ENCODE results near the gene RAD52.

Gene RAD52

DNA sequence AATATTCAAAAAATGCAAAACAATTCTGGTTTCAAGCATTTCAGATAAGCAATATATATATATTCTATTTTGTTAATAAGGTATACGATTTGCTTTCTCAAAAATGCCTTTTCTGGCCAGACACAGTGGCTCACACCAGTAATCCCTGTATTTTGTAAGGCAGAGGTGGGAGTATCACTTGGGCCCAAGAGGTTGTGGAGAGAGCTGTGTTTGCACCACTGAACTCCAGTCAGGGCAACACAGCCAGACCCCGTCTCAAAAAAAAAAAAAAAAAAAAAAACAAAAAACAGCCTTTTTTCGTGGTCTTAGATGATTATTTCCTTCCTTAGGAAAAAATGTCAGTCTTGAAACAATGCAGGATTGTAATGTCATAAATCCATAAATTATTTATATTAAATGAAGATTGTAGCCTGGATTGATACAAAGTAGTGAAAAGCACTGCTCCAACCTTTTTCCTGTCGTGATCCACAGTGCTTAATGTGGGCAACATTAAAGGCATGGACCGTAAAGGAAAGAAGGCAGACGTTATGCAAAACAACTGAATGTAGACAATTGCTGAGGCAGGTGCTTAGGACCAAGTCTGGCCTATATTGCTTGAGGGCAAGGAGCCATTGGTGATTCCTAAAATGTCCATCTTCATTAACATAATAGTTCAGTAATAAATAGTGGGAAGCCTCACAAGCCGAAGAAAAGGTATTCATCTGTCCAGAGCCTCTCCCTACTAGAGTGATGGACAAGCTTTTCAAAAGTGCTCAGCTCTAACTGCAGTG is 36.8 kb downstream of the RAD52 start:
- no peak for DNase-seq

DNA sequence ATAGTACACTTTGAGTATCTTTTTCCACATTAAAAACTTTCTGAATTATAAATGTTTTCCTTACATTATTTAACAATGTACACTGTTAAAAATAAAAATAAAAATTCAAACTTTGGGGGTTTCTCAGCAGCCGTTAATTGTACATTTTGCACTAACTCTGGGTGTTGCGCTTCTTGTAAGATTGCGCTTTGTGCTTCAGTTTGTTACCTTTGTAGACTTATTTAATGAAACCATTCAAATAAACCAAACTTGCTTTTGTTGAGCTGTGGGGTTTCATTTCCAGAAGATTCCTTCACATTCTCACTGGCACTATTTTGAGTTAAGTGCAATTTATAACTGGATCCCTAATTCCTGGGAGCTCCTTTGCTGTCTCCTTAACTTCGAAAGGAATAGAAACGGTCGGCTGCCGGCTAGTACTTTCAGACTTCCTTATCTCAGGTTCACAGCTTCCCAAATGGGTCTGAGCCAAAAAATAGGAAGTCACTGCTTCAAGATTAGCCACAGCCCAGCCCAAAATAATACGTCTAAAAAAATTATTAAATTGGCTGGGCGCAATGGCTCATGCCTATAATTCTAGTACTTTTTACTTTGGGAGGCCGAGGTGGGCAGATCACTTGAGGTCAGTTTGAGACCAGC is 38.2 kb downstream of the RAD52 start:
- DNase-seq = no peak

DNA sequence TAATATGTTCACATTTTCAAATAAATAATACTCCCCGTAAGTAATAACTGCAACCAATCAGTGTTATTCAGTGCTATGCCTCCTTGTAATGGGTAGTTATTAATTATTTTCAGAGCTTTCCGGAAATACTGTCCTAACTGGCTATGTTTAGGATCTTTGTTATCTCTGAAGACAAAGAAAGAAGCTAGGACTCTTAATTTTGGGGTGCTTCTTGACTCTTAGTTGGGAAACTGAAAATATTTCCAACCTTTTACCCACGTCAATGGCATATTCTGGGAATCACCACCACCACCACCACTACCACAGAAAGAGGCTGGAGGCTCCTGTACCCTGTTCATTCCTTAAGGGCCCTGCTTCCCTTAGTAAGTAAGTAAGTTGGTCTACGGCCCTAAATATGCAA is 39.1 kb downstream of the RAD52 start:
- DNase-seq = no peak

DNA sequence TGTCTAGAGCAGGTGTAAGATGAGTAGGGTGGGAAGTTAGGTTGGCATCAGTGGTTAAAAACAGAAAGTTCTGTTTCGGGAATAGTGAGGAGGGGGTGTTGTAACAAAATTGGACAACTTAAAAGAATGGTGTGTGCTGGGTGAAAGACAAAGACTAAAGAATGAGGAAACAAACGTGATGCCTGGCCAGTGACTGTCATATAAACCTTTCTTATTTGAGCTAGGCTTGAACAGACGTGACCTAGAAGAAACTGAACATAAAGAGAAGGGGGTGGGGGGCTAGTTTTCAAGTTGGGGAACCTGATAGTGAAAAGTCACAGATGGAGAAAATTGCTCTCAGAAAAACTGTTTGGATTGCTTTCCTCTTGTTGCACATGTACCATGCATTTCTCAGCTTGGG is 39.6 kb downstream of the RAD52 start:
- no peak for DNase-seq

DNA sequence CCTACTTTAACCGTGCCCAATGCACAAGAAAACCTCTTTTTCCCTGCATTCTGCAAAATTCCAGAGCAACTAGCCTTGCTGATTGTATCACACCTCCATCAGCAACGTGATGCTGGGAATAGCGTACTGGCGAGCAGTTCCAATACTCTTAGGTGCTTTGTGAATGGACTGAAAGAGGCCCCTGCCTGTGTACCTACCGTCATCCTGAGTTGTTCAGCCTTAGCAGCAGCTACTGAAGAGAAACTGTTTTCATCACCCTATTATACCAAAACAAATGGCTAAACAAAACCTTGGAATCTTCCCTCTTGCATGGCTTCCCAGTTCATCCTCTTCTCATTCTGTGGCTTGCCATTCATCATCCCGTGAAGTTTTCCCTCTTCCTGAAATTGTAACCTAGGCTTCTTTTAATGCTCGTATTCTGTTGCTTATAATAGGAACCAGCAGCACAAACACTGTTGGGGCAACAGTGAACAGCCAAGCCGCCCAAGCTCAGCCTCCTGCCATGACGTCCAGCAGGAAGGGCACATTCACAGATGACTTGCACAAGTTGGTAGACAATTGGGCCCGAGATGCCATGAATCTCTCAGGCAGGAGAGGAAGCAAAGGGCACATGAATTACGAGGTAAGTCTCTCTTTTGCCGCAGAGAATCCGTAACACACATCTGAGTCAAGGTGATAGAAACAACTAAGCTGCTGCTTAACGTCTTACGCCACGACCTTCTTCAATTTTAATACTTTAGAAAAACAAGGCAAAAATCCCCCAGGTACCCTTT is 41.9 kb downstream of the RAD52 start:
- DNase-seq = no peak

DNA sequence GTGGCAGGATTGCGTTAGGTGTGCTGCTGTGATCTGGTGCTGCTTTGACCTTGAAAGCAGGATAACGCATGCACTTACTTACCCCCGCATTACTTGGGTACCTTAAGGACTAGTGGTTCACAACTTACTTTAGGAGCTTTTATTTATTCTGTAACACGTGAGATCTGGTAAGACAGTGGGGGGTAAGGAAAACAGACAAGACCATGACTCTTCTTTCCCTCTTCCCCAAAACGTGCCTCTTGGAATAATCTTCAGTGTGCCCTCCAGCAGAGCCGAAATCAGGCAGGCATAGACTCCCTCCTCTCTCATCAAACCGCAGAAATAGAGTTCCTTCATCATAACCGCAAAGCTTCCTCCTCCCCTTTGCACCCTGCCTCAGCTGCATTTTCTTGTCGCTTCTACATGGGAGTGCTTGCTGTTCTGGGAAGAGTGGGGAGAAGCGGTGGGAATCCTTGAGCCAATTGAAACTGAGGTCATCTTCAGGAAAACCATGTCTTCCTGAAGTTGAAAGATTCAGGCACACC is 43.4 kb downstream of the RAD52 start:
- DNase-seq = no peak

DNA sequence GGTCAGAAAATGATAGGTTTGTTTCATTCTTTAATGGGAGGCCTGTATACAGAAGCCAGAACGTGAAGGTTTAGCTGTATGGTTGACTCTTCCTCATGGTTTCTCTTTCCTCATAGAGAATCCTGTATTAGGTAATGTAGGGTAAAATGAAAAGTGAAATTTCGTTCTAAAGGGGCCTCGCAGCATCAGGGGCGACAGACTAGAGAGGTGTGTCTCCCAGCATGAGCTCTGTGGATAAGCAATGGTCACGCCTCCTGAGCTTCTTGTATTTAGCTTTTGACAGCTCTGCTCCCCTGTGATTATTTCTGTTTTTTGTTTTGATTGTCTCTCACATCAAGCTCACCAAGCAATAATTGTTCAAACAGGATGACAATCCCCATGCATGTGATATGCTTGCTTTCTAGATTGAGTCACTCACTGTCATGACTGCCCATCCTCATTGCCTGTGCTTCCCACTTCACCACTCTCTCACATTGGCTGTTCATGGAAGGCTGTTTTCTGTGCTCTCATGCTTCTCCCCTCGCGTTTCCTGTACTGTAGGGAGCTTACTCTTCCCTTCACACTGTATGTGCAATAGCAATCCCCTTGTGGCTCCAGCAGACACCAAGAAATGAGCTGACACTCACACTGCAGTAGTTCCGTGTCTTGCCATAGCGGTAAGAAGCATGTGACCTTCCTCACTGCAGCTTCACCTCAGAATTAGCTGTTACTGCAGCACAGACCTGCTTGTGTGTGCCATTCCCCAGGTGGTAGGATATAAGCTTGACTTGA is 44.0 kb downstream of the RAD52 start:
- no peak for DNase-seq

DNA sequence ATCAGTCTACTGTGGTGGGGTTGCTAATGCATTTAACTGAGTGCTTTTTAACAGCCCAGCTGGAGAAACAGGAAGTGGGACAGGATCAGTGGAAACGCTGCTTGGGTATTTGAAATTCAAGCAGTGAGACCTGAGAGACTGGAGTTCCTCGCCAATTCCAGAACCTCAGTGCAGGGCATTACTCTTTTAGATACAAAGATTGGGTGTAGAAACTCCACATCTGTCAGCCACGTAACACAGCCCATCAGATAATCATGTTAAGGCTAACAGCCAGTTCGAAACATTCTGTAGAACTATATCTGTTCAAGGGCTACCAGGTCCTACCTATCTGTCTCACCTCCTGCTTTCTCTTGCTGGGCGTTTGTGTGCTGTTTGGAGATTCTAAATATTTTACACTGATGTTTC is 45.5 kb downstream of the RAD52 start:
- no peak for DNase-seq

DNA sequence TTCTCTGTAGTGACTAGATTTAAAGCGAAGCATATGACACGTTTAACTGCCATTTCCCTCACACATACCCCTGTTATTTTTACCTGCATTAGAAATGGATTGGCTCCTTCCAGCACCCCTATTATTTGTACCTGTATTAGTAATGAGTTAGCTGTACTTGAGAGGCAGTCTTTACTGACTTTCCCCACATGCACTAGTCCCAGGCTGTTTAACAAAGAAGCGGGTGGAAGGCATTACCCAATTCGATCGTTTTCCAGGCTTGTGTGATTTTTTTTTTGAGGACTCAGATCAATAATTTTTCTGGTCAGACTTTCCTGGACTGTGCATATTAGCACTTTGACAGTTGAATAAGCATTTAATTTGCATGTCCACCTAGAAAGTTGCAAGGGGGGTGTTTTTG is 46.4 kb downstream of the RAD52 start:
- DNase-seq = no peak

DNA sequence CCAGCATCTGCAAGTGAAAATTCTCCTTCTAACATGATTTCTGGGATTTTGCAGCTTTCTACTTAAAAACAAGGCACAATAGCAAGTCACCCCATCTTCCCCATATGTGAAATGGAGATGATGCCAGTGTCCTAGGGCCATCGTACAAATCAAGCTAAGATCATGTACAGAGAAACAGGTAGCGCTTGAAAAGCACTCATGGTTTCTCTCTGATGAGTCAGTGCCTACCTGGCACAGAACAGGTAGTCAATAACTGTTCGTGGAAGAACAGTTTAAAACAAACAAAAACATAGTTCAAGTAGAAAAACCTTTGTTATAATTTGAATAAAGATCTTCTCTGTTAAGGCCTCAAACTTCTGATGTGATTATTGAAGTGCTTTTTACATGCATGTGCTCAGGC is 46.9 kb downstream of the RAD52 start:
- DNase-seq = no peak

DNA sequence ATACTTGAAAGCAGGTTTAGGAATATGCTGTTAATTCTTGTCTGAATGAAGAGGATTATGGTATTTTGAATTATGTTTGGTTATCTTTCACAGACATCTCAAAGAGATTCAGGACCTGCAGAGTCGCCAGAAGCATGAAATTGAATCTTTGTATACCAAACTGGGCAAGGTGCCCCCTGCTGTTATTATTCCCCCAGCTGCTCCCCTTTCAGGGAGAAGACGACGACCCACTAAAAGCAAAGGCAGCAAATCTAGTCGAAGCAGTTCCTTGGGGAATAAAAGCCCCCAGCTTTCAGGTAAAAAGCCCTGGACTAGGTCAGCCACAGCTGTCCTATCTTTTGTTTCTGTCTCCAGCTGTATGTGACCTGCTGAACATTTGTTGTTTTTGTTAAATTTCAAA is 52.1 kb downstream of the RAD52 start:
- no peak for DNase-seq

DNA sequence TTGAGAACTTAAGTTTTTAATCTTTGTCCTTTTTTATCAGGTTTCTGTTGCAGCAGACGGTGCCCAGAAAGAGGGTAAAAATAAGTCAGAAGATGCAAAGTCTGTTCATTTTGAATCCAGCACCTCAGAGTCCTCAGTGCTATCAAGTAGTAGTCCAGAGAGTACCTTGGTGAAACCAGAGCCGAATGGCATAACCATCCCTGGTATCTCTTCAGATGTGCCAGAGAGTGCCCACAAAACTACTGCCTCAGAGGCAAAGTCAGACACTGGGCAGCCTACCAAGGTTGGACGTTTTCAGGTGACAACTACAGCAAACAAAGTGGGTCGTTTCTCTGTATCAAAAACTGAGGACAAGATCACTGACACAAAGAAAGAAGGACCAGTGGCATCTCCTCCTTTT is 53.5 kb downstream of the RAD52 start:
- no peak for DNase-seq

DNA sequence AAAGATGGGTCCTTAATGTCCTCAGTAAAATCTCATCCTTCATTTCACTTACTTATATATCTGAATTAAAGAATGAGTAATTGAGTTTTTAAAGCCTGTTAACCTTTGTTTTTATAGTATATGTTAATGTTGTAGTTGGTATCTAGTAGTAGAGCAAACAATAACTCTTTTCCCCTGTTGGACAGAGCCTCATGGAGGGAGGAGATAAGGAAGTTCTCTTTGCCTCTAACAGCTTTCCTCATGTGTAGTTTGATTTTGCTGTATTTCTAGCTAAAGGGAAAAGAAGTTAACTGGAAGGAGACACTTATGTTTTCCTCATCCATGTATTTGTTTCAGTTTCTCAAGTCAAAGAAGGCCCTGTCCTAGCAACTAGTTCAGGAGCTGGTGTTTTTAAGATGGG is 55.3 kb downstream of the RAD52 start:
- no peak for DNase-seq

DNA sequence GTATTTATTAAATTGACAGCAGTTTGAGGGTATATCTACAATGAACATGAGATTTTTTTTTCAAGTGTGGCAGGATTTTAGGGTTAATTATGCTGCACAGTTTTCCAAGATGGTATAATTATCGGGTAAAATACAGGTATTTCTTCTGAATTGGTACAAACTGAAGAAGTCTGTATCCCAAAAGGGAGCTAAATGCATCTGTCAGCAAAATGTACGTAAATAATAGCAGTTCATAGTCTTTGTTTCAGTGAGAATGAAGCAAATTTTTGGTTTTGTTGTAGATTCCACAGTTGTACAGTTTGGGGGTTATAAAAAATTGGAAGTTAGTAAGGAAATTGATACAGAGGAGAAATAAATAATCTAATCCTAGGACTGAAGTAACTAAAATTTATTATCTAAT is 63.3 kb downstream of the RAD52 start:
- no peak for DNase-seq

DNA sequence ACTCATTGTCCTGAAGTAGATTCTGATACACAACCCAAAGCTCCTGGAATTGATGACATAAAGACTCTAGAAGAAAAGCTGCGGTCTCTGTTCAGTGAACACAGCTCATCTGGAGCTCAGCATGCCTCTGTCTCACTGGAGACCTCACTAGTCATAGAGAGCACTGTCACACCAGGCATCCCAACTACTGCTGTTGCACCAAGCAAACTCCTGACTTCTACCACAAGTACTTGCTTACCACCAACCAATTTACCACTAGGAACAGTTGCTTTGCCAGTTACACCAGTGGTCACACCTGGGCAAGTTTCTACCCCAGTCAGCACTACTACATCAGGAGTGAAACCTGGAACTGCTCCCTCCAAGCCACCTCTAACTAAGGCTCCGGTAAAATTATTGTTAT is 63.8 kb downstream of the RAD52 start:
- DNase-seq = no peak

DNA sequence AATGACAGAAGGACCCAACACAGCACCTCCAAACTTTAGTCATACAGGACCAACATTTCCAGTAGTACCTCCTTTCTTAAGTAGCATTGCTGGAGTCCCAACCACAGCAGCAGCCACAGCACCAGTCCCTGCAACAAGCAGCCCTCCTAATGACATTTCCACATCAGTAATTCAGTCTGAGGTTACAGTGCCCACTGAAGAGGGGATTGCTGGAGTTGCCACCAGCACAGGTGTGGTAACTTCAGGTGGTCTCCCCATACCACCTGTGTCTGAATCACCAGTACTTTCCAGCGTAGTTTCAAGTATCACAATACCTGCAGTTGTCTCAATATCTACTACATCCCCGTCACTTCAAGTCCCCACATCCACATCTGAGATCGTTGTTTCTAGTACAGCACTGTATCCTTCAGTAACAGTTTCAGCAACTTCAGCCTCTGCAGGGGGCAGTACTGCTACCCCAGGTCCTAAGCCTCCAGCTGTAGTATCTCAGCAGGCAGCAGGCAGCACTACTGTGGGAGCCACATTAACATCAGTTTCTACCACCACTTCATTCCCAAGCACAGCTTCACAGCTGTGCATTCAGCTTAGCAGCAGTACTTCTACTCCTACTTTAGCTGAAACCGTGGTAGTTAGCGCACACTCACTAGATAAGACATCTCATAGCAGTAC is 64.6 kb downstream of the RAD52 start:
- no peak for DNase-seq

DNA sequence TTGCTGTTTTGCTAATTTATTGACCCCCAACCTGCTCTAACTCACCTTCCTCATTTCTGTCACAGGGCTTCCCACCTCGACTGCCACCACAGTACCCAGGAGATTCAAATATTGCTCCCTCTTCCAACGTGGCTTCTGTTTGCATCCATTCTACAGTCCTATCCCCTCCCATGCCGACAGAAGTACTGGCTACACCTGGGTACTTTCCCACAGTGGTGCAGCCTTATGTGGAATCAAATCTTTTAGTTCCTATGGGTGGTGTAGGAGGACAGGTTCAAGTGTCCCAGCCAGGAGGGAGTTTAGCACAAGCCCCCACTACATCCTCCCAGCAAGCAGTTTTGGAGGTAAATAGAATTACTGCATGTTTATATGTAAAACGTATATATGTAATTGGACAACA is 68.8 kb downstream of the RAD52 start:
- DNase-seq = no peak

DNA sequence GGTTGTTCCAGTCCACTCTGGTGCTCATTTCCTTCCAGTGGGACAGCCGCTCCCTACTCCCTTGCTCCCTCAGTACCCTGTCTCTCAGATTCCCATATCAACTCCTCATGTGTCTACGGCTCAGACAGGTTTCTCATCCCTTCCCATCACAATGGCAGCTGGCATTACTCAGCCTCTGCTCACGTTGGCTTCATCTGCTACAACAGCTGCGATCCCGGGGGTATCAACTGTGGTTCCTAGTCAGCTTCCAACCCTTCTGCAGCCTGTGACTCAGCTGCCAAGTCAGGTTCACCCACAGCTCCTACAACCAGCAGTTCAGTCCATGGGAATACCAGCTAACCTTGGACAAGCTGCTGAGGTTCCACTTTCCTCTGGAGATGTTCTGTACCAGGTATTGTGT is 69.9 kb downstream of the RAD52 start:
- DNase-seq = no peak

DNA sequence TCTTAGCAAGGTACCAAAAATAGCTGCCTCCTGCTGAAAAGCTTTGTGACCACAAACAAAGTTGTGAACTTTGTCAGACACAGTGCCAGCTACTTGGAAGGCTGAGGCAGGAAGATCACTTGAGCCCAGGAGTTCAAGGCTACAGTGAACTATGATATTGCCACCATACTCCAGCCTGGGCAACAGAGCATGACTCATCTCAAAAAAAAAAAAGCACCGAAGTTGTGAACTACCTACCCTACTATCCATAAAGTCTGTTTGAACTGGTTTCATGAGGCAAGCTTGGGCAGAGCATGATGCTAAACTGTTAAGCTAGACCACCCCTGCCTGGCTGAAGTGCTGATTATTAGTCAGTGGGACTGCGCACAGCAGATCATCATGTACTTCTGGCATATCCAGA is 75.5 kb downstream of the RAD52 start:
- DNase-seq = no peak

DNA sequence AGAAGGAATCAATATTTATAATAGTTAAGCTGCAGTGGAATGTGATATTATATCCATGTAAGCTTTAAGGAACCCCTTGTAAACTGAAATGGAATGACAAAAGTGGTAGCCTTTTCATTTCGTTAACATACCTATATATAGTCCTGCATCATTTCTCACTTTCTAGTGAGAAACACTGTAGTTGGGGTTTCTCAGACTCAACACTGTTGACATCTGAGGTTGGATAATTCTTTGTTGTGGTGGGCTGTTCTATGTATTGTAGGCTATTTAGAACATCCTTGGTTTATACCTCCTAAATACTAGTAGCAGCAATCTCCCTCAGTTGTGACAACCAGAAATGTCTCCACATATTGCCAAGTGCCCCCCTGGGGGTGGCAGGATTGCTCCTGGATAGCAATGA is 79.1 kb downstream of the RAD52 start:
- no peak for DNase-seq

DNA sequence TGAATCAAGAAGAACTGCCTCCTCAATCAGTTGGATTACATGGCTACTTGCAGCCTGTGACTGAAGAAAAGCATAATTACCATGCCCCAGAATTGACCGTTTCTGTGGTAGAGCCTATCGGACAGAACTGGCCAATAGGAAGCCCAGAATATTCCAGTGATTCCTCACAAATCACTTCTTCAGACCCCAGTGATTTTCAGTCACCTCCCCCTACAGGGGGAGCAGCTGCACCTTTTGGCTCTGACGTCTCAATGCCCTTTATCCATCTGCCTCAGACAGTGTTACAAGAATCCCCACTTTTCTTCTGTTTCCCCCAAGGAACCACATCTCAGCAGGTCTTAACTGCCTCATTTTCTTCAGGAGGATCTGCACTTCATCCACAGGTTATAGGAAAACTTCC is 80.8 kb downstream of the RAD52 start:
- DNase-seq = no peak

DNA sequence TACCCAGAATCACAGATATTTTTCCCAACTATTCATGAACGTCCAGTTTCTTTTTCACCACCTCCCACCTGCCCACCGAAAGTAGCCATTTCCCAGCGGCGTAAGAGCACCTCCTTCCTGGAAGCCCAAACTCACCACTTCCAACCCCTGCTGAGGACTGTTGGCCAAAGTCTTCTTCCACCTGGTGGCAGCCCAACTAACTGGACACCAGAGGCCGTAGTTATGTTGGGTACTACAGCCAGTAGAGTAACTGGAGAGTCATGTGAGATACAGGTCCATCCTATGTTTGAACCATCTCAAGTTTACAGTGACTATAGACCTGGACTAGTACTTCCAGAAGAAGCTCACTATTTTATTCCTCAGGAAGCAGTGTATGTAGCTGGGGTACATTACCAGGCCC is 81.6 kb downstream of the RAD52 start:
- DNase-seq = no peak

DNA sequence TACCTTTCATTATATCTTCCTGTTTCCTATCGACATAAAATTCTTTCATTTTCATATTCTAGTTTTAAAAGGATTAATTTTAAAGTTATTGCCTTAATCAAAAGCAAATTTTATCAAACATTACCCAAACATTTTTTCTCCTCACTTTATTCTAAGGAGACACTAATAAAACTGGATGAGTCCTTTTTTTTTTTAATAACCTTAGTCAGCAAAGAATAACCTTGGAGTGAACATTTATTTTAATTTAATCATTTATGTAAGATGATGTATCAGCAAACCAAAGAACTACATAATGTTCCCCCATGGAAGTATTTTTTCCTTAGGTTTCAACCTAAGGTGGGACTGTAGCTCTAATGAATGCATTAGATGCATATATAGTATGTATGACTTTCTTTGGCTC is 83.9 kb downstream of the RAD52 start:
- no peak for DNase-seq

Measured in DMS79 (cell line).